DOHH2 (cell line): ENCODE data around the gene PLBD1.

Experiments
- EZH2phosphoT487 ChIP-seq: fragments of 200-600 bp; sonication (generic); IDR thresholded peaks from 2 replicates; pipeline ENCODE4 v1.6.1; 2017; ENCODE audit warnings: borderline replicate concordance, mild to moderate bottlenecking, antibody characterized with exemption, low read length, moderate library complexity, mixed read lengths
- TF ChIP-seq, protein P1 (sequence below): fragments of 200-600 bp; sonication (generic); IDR thresholded peaks from one replicate; pipeline ENCODE4 v1.5.1; 2014; ENCODE audit warnings: antibody characterized with exemption, mild to moderate bottlenecking, low read depth, low read length; ENCODE audit not compliant: poor library complexity, severe bottlenecking

DNA sequence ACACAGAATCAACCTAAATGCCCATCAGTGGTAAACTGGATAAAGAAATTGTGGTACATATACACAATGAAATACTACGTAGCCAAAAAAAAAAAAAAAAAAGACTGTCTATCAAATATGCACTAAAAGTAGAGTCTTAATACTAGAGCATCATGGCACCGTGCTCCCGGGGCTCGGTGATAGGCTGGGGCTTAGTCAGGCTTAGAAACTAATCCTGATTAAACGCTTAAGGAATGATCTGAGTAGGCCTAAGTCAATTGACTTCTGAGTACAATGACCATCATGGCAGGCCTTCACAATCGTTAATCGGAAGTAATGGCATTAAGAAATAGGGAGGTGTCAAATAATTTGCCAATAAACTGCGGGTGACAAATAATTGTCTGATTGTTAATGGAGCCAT, 9.7 kb downstream of the PLBD1 start:
- TF ChIP-seq, protein P1, sequence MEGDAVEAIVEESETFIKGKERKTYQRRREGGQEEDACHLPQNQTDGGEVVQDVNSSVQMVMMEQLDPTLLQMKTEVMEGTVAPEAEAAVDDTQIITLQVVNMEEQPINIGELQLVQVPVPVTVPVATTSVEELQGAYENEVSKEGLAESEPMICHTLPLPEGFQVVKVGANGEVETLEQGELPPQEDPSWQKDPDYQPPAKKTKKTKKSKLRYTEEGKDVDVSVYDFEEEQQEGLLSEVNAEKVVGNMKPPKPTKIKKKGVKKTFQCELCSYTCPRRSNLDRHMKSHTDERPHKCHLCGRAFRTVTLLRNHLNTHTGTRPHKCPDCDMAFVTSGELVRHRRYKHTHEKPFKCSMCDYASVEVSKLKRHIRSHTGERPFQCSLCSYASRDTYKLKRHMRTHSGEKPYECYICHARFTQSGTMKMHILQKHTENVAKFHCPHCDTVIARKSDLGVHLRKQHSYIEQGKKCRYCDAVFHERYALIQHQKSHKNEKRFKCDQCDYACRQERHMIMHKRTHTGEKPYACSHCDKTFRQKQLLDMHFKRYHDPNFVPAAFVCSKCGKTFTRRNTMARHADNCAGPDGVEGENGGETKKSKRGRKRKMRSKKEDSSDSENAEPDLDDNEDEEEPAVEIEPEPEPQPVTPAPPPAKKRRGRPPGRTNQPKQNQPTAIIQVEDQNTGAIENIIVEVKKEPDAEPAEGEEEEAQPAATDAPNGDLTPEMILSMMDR, result no peak
- TF ChIP-seq EZH2phosphoT487, result no peak
